ENCODE data around the gene ILRUN.
"Not testable (repeated sequence)": the region's sequence is repeated elsewhere in the genome, so short reads cannot be mapped to it uniquely, and the experiment has no call there.

ILRUN gene

GRCh38 chr6:34688956-34689355, 7.6 kb downstream of the ILRUN start:
- H3K4me1 ChIP-seq, result no peaks in the 10 kb centered on the region

GRCh38 chr6:34684919-34685318, 11.6 kb downstream of the ILRUN start:
- no peaks in the 10 kb centered on the region for H3K27me3 ChIP-seq
- DNase-seq, result no peak
- H3K4me1 ChIP-seq, result no peaks in the 10 kb centered on the region
- no peaks in the 10 kb centered on the region for H3K9me3 ChIP-seq
- H3K36me3 ChIP-seq, result peaks cover 5% of the 10 kb centered on the region; the same call in 1 of the 2 replicates
- no peak overlapping the region for H3K4me3 ChIP-seq (ENCODE audit: low read depth, low read length)
- no peak for TF ChIP-seq CTCF (IDR thresholded peaks at IDR 0.05; ENCODE audit: low read depth, low read length)

More at GRCh38 chr6:34688956-34689355, 7.6 kb downstream of the ILRUN start:
- no peak overlapping the region for H3K4me3 ChIP-seq (ENCODE audit: low read depth, low read length)
- H3K27me3 ChIP-seq, result no peaks in the 10 kb centered on the region
- TF ChIP-seq CTCF (IDR thresholded peaks at IDR 0.05; ENCODE audit: low read depth, low read length), result no peak
- H3K9me3 ChIP-seq, result no peaks in the 10 kb centered on the region
- DNase-seq, result no peak
- H3K36me3 ChIP-seq, result peaks cover 5% of the 10 kb centered on the region; the same call in 1 of the 2 replicates

GRCh38 chr6:34684364-34684763, 12.2 kb downstream of the ILRUN start:
- H3K4me1 ChIP-seq, result no peaks in the 10 kb centered on the region
- H3K4me3 ChIP-seq (ENCODE audit: low read depth, low read length), result no peak overlapping the region
- peaks cover 5% of the 10 kb centered on the region; the same call in 1 of the 2 replicates for H3K36me3 ChIP-seq
- no peak for TF ChIP-seq CTCF (IDR thresholded peaks at IDR 0.05; ENCODE audit: low read depth, low read length)
- H3K27me3 ChIP-seq, result no peaks in the 10 kb centered on the region
- no peak for DNase-seq
- H3K9me3 ChIP-seq, result no peaks in the 10 kb centered on the region

- no peaks in the 10 kb centered on the region for H3K9me3 ChIP-seq
- no peaks in the 10 kb centered on the region for H3K27me3 ChIP-seq
- H3K36me3 ChIP-seq, result no peaks in the 10 kb centered on the region
- no peak overlapping the region for H3K4me3 ChIP-seq (ENCODE audit: low read depth, low read length)
- no peaks in the 10 kb centered on the region for H3K4me1 ChIP-seq
- DNase-seq, result no peak
- no peak for TF ChIP-seq CTCF (IDR thresholded peaks at IDR 0.05; ENCODE audit: low read depth, low read length)
Observed at GRCh38 chr6:34680802-34681515, 15.6 kb downstream of the ILRUN start.

- not testable (repeated sequence) for H3K4me3 ChIP-seq (ENCODE audit: low read depth, low read length); H3K36me3 ChIP-seq; H3K27me3 ChIP-seq; H3K4me1 ChIP-seq; DNase-seq; H3K9me3 ChIP-seq
Observed at GRCh38 chr6:34680313-34680712, 16.3 kb downstream of the ILRUN start.

- no peak for DNase-seq
- Histone ChIP-seq H3K4me3 (ENCODE audit: low read depth, low read length) (no peak overlapping the region), H3K9me3 (no peaks in the 10 kb centered on the region), H3K4me1 (no peaks in the 10 kb centered on the region), H3K36me3 (no peaks in the 10 kb centered on the region), H3K27me3 (no peaks in the 10 kb centered on the region)
- no peak for TF ChIP-seq CTCF (IDR thresholded peaks at IDR 0.05; ENCODE audit: low read depth, low read length)
Observed at GRCh38 chr6:34679552-34680253, 16.9 kb downstream of the ILRUN start.
